Kidney (tissue), 14 donors: Measurements from ENCODE around the gene ZSCAN9. TPM values are rescaled to one million over a fixed set of nuclear protein-coding genes. Genes with fewer than 3 reads are reported as not detected.
A peak's percentile ranks its signal among the peaks of the same experiment; 100 is the strongest.

Source experiments
- DNase-seq, 5 donors: peaks; one replicate each; pipeline ENCODE4 v3.0.0-alpha.2; 2013 to 2020
- FAIRE-seq: peaks from 2 replicates; lab custom pipeline; 2012; peaks lifted over from hg19 to GRCh38; lab: Jason Lieb, UNC
- H3K27ac ChIP-seq, 2 donors: one replicate each; pipeline ENCODE4 v1.7.0; 2013; ENCODE audit warnings: low read depth in 2 of 2, low read length in 2 of 2, inconsistent platforms in 1 of 2
- H3K27me3 ChIP-seq: one replicate; pipeline ENCODE4 v1.7.1; 2013; ENCODE audit warnings: low read length, inconsistent platforms; ENCODE audit not compliant: control insufficient read depth, insufficient read depth
- H3K36me3 ChIP-seq, 3 donors: one replicate each; pipeline versions ENCODE4 v1.7.0 to v1.7.1; 2013; ENCODE audit warnings: low read length in 3 of 3, control low read depth in 1 of 3, inconsistent platforms in 1 of 3; ENCODE audit not compliant: insufficient read depth in 3 of 3, control insufficient read depth in 2 of 3
- H3K4me1 ChIP-seq, 3 donors: one replicate each; pipeline versions ENCODE4 v1.7.0 to v1.7.1; 2013; ENCODE audit warnings: low read length in 3 of 3, inconsistent platforms in 1 of 3, low read depth in 1 of 3; ENCODE audit not compliant: control insufficient read depth in 2 of 3, insufficient read depth in 2 of 3
- H3K4me3 ChIP-seq, 3 donors: one replicate each; pipeline versions ENCODE4 v1.7.0 to v1.8.1; 2013; ENCODE audit warnings: low read length in 3 of 3, control low read depth in 1 of 3, inconsistent platforms in 1 of 3
- H3K9ac ChIP-seq, 3 donors: one replicate each; pipeline versions ENCODE4 v1.7.0 to v1.7.1; 2013; ENCODE audit warnings: low read length in 3 of 3, control low read depth in 1 of 3, inconsistent platforms in 1 of 3
- H3K9me3 ChIP-seq, 3 donors: one replicate each; pipeline versions ENCODE4 v1.7.0 to v1.7.1; 2013; ENCODE audit warnings: low read length in 3 of 3, control low read depth in 1 of 3, inconsistent platforms in 1 of 3; ENCODE audit not compliant: control insufficient read depth in 2 of 3, insufficient read depth in 1 of 3
- intact Hi-C: fragments of 100-400 bp; cut with DNase I; formaldehyde crosslinking; loops from one replicate; pipeline ENCODE4 v1.11.1; 2022
- polyA plus RNA-seq: library from polyadenylated mRNA; stranded (reverse); fragments of 350-450 nt; fragmentation: Illumina TruSeq; extraction: RNeasy Lipid Tissue Mini Kit (QIAGEN cat#74804); gene quantifications from one replicate; pipeline ENCODE4 v1.2.3, GENCODE V29; 2014; ENCODE audit warnings: low read depth, low replicate concordance; ENCODE audit not compliant: insufficient read depth
- total RNA-seq: library from RNA; stranded (reverse); fragmentation: NEBNext Ultra II Directional; extraction: Animal tissue kit (Norgen Biotek cat#: 25700); gene quantifications from one replicate; pipeline ENCODE4 v1.2.1, GENCODE V29; 2021
- TF ChIP-seq, protein P1 (sequence below): IDR thresholded peaks from 3 replicates; pipeline ENCODE4 v1.5.1; 2012; ENCODE audit warnings: mild to moderate bottlenecking, moderate library complexity, borderline replicate concordance; ENCODE audit not compliant: insufficient read depth; ENCODE audit errors: extremely low read depth
- donor health status: control.
- donor health status: control.
- donor health status: control.
- donor health status: control.
- donor health status: control.
- donor health status: DM: yes; HTN: yes; CAD: no.
- donor health status: Normal renal cell carcinoma (clear cell type).

The ZSCAN9 gene
- total and polyA plus RNA-seq, 2 donors from 2014 or later = 8.1 to 15.6 TPM

DNA sequence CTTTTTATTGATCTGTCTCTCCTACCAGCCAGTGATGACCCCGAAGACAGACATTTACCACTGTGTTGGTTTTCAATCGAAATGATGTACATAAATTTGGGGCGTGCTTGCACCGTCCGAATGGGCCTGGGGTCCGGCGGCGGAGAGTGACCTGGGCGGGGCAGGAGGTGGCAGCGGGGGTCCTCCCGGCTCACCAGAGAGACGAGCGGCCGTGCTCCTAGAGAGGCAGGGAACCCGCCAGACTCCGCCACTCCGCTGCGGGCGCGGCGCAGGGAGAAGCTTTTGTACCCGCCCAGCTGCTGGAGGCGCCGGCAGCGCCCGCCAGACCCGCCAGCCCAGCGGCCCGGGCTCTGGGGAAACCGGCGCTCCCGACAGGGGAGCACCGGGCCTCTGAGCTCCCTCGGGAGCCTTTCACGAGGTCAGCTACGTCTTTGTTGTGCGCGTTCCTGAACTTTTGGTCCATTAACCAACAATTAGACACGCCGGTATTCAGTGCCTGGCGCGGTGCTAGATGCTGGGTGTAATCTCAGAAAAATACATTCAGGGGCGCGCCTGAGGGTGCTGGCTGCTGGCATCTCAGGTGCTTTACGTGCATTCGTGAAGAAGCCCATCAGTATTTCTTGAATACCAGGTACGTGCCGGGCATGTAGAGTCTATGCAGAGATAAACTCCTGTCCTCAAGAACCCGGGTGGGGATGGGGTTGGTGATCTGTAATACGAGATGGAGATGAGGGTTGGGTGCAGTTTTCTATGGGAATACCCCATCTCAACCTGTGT, 56.4 kb downstream of the ZSCAN9 start, which contains the start of gene PGBD1:
Gene PGBD1, plus strand, starts transcription at position 285 of the 777 bp plus-strand sequence. CDS start 2,242 bp downstream, outside the sequence.
- H3K27ac ChIP-seq = no peak within 1 kb of the TSS

DNA sequence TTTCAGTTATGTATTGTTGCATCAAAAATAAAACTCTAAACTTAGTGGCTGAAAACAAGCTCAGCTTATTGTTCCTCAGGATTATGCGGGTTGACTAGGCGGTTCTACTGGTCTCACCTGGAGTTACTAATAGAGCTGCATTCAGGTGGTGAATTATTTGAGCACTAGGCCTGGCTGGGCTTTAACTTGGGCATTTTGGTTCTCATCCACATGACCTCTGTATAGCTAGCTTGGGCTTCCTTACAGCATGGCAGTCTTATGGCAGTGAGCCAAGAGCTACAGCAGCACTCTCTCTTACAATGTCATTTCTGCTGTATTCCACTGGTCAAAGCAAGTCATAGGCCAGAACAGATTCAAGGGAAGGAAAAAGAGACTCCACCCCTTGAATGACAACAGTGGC, 57.9 kb downstream of the ZSCAN9 start:
- H3K27me3 ChIP-seq = no peaks in the 10 kb centered on the region
- H3K4me1 ChIP-seq = no peaks in the 10 kb centered on the region
- intact Hi-C loops = no loop called here
- H3K9ac ChIP-seq = no peak overlapping the region
- H3K9me3 ChIP-seq = peaks cover 0 to 5% (median 0%) of the 10 kb centered on the region in 3 donors
- no peak overlapping the region for H3K27ac ChIP-seq
- FAIRE-seq = no peak
- H3K36me3 ChIP-seq = peaks cover 4 to 6% (median 5%) of the 10 kb centered on the region in 3 donors
- TF ChIP-seq, protein P1, sequence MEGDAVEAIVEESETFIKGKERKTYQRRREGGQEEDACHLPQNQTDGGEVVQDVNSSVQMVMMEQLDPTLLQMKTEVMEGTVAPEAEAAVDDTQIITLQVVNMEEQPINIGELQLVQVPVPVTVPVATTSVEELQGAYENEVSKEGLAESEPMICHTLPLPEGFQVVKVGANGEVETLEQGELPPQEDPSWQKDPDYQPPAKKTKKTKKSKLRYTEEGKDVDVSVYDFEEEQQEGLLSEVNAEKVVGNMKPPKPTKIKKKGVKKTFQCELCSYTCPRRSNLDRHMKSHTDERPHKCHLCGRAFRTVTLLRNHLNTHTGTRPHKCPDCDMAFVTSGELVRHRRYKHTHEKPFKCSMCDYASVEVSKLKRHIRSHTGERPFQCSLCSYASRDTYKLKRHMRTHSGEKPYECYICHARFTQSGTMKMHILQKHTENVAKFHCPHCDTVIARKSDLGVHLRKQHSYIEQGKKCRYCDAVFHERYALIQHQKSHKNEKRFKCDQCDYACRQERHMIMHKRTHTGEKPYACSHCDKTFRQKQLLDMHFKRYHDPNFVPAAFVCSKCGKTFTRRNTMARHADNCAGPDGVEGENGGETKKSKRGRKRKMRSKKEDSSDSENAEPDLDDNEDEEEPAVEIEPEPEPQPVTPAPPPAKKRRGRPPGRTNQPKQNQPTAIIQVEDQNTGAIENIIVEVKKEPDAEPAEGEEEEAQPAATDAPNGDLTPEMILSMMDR = no peak
- H3K4me3 ChIP-seq = no peak overlapping the region
- no peak for DNase-seq

More for the DNA sequence above, 56.4 kb downstream of the ZSCAN9 start, which contains the start of gene PGBD1:
- H3K9ac ChIP-seq = peak within 1 kb of the TSS; percentile 66 to 75 (median 71)
- intact Hi-C loops = no loop called here
- FAIRE-seq = no peak
- peak; percentile 78 to 89 (median 79) for DNase-seq
- peaks cover 0 to 5% (median 0%) of the 10 kb centered on the region in 3 donors for H3K9me3 ChIP-seq
- H3K4me1 ChIP-seq = no peaks in the 10 kb centered on the region
- H3K4me3 ChIP-seq = peak within 1 kb of the TSS; percentile 80 to 84 (median 81)
- no peaks in the 10 kb centered on the region for H3K27me3 ChIP-seq
- TF ChIP-seq, protein P1 = no peak
- H3K36me3 ChIP-seq = peaks cover 2 to 6% (median 4%) of the 10 kb centered on the region in 3 donors

Other genes starting within 250 kb of the ZSCAN9 start
- gene ZNF165, start 144.7 kb upstream of the ZSCAN9 start, total RNA-seq = 3.6 TPM
- gene ZNF165, start 144.7 kb upstream of the ZSCAN9 start, polyA plus RNA-seq = 3.0 TPM
- gene ZSCAN16, start 100.7 kb upstream of the ZSCAN9 start, total RNA-seq = 6.1 TPM
- 6.8 TPM for gene ZSCAN16, start 100.7 kb upstream of the ZSCAN9 start, polyA plus RNA-seq
- 26.4 TPM for gene ZKSCAN8, start 83.4 kb upstream of the ZSCAN9 start, total RNA-seq
- gene ZKSCAN8, start 83.4 kb upstream of the ZSCAN9 start, polyA plus RNA-seq = 3.5 TPM
- 7.4 TPM for gene ZKSCAN4, start 27.0 kb downstream of the ZSCAN9 start, total RNA-seq
- 3.9 TPM for gene ZKSCAN4, start 27.0 kb downstream of the ZSCAN9 start, polyA plus RNA-seq
- gene NKAPL, start 34.0 kb downstream of the ZSCAN9 start, total RNA-seq = 1.2 TPM
- 1.7 TPM for gene NKAPL, start 34.0 kb downstream of the ZSCAN9 start, polyA plus RNA-seq
- 17.2 TPM for gene ZSCAN26, start 41.9 kb downstream of the ZSCAN9 start, total RNA-seq
- 11.8 TPM for gene ZSCAN26, start 41.9 kb downstream of the ZSCAN9 start, polyA plus RNA-seq
- 3.0 TPM for gene PGBD1, start 56.3 kb downstream of the ZSCAN9 start, total RNA-seq
- 3.1 TPM for gene PGBD1, start 56.3 kb downstream of the ZSCAN9 start, polyA plus RNA-seq
- gene ZSCAN31, start 110.9 kb downstream of the ZSCAN9 start, total RNA-seq = 6.3 TPM
- gene ZSCAN31, start 110.9 kb downstream of the ZSCAN9 start, polyA plus RNA-seq = 4.1 TPM
- 8.3 TPM for gene ZKSCAN3, start 124.7 kb downstream of the ZSCAN9 start, total RNA-seq
- 3.5 TPM for gene ZKSCAN3, start 124.7 kb downstream of the ZSCAN9 start, polyA plus RNA-seq
- 7.9 TPM for gene ZSCAN12, start 174.5 kb downstream of the ZSCAN9 start, total RNA-seq
- 1.3 TPM for gene ZSCAN12, start 174.5 kb downstream of the ZSCAN9 start, polyA plus RNA-seq
- gene ZSCAN23, start 218.2 kb downstream of the ZSCAN9 start, total RNA-seq = 5.5 TPM
- gene ZSCAN23, start 218.2 kb downstream of the ZSCAN9 start, polyA plus RNA-seq = 0.49 TPM